Stomach (tissue), 9 donors: ENCODE measurements around the gene ASXL3. TPM values are rescaled to one million over a fixed set of nuclear protein-coding genes. Genes with fewer than 3 reads are reported as not detected.

Experiments used
- DNase-seq, 2 donors: peaks; one replicate each; pipeline versions ENCODE4 v3.0.0 to v3.0.0-alpha.2; 2013 to 2019
- H3K27ac ChIP-seq, 5 donors: fragments of 200-600 bp in 4 of 5; sonication (generic) in 4 of 5; one replicate each; pipeline ENCODE4 v1.5.1; 2013 to 2019; ENCODE audit warnings: mild to moderate bottlenecking in 1 of 5, moderate library complexity in 1 of 5
- H3K27me3 ChIP-seq, 3 donors: fragments of 200-600 bp; sonication (generic); one replicate each; pipeline ENCODE4 v1.5.1; 2017 to 2019; ENCODE audit warnings: mixed run types in 1 of 3
- H3K36me3 ChIP-seq, 4 donors: fragments of 200-600 bp; sonication (generic); 1 replicate in 3 of 4; 2 replicates in 1 of 4; pipeline ENCODE4 v1.5.1; 2016 to 2019
- H3K4me1 ChIP-seq, 4 donors: fragments of 200-600 bp; sonication (generic); one replicate each; pipeline ENCODE4 v1.5.1; 2016 to 2019
- H3K4me3 ChIP-seq, 4 donors: fragments of 200-600 bp; sonication (generic) in 3 of 4; one replicate each; pipeline ENCODE4 v1.5.1; 2016 to 2019; ENCODE audit warnings: mild to moderate bottlenecking in 1 of 4
- H3K9me3 ChIP-seq, 4 donors: fragments of 200-600 bp; sonication (generic); one replicate each; pipeline ENCODE4 v1.5.1; 2016 to 2019
- CTCF ChIP-seq, 7 experiments: fragments of 450-650 bp in 4 of 7; fragments of 200-600 bp in 3 of 7; sonication (generic) in 3 of 7; IDR thresholded peaks; one replicate each; pipeline ENCODE4 v1.5.1; 2016 to 2019; ENCODE audit warnings: antibody characterized with exemption in 7 of 7, control low read depth in 2 of 7, mild to moderate bottlenecking in 1 of 7
- EP300 ChIP-seq: sonication (generic); formaldehyde crosslinking; IDR thresholded peaks from one replicate; pipeline ENCODE4 v1.6.1; 2017; ENCODE audit warnings: antibody characterized with exemption
- POLR2A ChIP-seq, 4 donors: fragments of 450-650 bp; IDR thresholded peaks; one replicate each; pipeline ENCODE4 v1.6.1; 2016; ENCODE audit warnings: antibody characterized with exemption in 4 of 4, control low read depth in 2 of 4, mild to moderate bottlenecking in 1 of 4, moderate library complexity in 1 of 4
- POLR2AphosphoS5 ChIP-seq, 3 donors: sonication (generic); formaldehyde crosslinking; IDR thresholded peaks; one replicate each; pipeline ENCODE4 v1.6.1; 2016; ENCODE audit warnings: antibody characterized with exemption in 3 of 3
- WGBS, 5 donors: extraction: QIAGEN DNeasy Blood & Tissue Kit in 3 of 5; methylation state at CpG; one replicate each; pipeline versions ENCODE4 v1.1.5 to v1.1.7; 2013 to 2018; 5-methylcytosine and 5-hydroxymethylcytosine counted together
- intact Hi-C: fragments of 100-400 bp; cut with DNase I; formaldehyde crosslinking; loops from one replicate; pipeline ENCODE4 v1.15.1; 2023; ENCODE audit warnings: low total_unique reads
- polyA plus RNA-seq, 3 donors: library from polyadenylated mRNA; stranded (reverse); fragments of 200-250 nt; gene quantifications; one replicate each; pipeline ENCODE4 v1.2.3, GENCODE V29; 2013
- total RNA-seq, 5 donors: library from RNA; depleted of rRNA; stranded (reverse); fragments of >200 nt; gene quantifications; one replicate each; pipeline versions ENCODE4 v1.1.0 to v1.2.3, GENCODE V29; 2014 to 2016
- donor health status: healthy with polysubstance abuse.
- donor health status: Bipolar disorder and iron deficiency.
- donor health status: healthy.

Gene ASXL3
- total and polyA plus RNA-seq, 8 donors, result 0.28 to 8.0 (median 1.2) TPM; not detected in 1

- peak in 1 of 2 donors; percentile 26 for DNase-seq
Measured at GRCh38 chr18:33757037-33757436, 179.0 kb downstream of the ASXL3 start.

GRCh38 chr18:33761363-33761762, 183.3 kb downstream of the ASXL3 start:
- DNase-seq, result peak; percentile 40 to 59
- intact Hi-C loops, result no loop called here

More at GRCh38 chr18:33757037-33757436, 179.0 kb downstream of the ASXL3 start:
- no peaks in the 10 kb centered on the region for H3K9me3 ChIP-seq
- no peak overlapping the region for H3K27ac ChIP-seq
- peaks cover 0 to 17% (median 9%) of the 10 kb centered on the region in 4 donors for H3K4me1 ChIP-seq
- TF ChIP-seq EP300 (no peak), POLR2AphosphoS5 (IDR thresholded peaks at IDR 0.05) (no peak), CTCF (IDR thresholded peaks at IDR 0.05) (no peak), POLR2A (IDR thresholded peaks at IDR 0.05) (no peak)
- H3K36me3 ChIP-seq, result no peaks in the 10 kb centered on the region
- 63 to 85% (median 68%) methylated on average over 1 of the region's 1 CpG for WGBS, 5 donors
- H3K4me3 ChIP-seq, result no peak overlapping the region
- intact Hi-C loops, result no loop called here
- no peaks in the 10 kb centered on the region for H3K27me3 ChIP-seq

GRCh38 chr18:33781429-33781828, 203.4 kb downstream of the ASXL3 start:
- TF ChIP-seq CTCF (IDR thresholded peaks at IDR 0.05) (no peak), EP300 (no peak), POLR2A (IDR thresholded peaks at IDR 0.05) (no peak), POLR2AphosphoS5 (IDR thresholded peaks at IDR 0.05) (no peak)
- H3K4me1 ChIP-seq, result no peaks in the 10 kb centered on the region

More at GRCh38 chr18:33761363-33761762, 183.3 kb downstream of the ASXL3 start:
- H3K9me3 ChIP-seq, result no peaks in the 10 kb centered on the region
- no peaks in the 10 kb centered on the region for H3K27me3 ChIP-seq
- no peak overlapping the region for H3K27ac ChIP-seq
- no peak overlapping the region for H3K4me3 ChIP-seq
- TF ChIP-seq EP300, result no peak
- TF ChIP-seq CTCF (IDR thresholded peaks at IDR 0.05), result peak in 3 of 7 experiments; percentile 26 to 33 (median 29)
- no peaks in the 10 kb centered on the region for H3K36me3 ChIP-seq
- peaks cover 0 to 5% (median 2%) of the 10 kb centered on the region in 4 donors for H3K4me1 ChIP-seq

More at GRCh38 chr18:33781429-33781828, 203.4 kb downstream of the ASXL3 start:
- no peaks in the 10 kb centered on the region for H3K27me3 ChIP-seq
- no peaks in the 10 kb centered on the region for H3K36me3 ChIP-seq
- H3K4me3 ChIP-seq, result no peak overlapping the region
- H3K27ac ChIP-seq, result no peak overlapping the region
- DNase-seq, result no peak
- intact Hi-C loops, result no loop called here
- H3K9me3 ChIP-seq, result peaks cover 0 to under 1% (median 0%) of the 10 kb centered on the region in 4 donors

Other genes starting within 250 kb of the ASXL3 start
- 10 to 100 TPM in 1 of 5 donors, 1 to 10 TPM in 1, not detected in 3; 1.1 to 24.5 TPM for gene CCDC178, start 137.5 kb upstream of the ASXL3 start, total RNA-seq
- gene CCDC178, start 137.5 kb upstream of the ASXL3 start, polyA plus RNA-seq, result 1 to 10 TPM in 1 of 3 donors, under 1 TPM in 1, not detected in 1; 0.38 to 2.4 TPM